Thyroid gland (tissue), 4 donors: ENCODE data around the gene TXNDC2.

Experiments used
- POLR2A ChIP-seq, 2 donors: fragments of 450-650 bp; IDR thresholded peaks; one replicate each; pipeline ENCODE4 v1.6.1; 2017; ENCODE audit warnings: antibody characterized with exemption in 2 of 2, mild to moderate bottlenecking in 2 of 2, moderate library complexity in 1 of 2
- TF ChIP-seq, protein P1 (sequence below), 6 experiments: fragments of 200-600 bp in 3 of 6; fragments of 450-650 bp in 3 of 6; sonication (generic) in 3 of 6; IDR thresholded peaks; one replicate each; pipeline ENCODE4 v1.5.1; 2016 to 2019; ENCODE audit warnings: antibody characterized with exemption in 6 of 6, mild to moderate bottlenecking in 2 of 6, inconsistent platforms in 1 of 6, moderate library complexity in 1 of 6

DNA sequence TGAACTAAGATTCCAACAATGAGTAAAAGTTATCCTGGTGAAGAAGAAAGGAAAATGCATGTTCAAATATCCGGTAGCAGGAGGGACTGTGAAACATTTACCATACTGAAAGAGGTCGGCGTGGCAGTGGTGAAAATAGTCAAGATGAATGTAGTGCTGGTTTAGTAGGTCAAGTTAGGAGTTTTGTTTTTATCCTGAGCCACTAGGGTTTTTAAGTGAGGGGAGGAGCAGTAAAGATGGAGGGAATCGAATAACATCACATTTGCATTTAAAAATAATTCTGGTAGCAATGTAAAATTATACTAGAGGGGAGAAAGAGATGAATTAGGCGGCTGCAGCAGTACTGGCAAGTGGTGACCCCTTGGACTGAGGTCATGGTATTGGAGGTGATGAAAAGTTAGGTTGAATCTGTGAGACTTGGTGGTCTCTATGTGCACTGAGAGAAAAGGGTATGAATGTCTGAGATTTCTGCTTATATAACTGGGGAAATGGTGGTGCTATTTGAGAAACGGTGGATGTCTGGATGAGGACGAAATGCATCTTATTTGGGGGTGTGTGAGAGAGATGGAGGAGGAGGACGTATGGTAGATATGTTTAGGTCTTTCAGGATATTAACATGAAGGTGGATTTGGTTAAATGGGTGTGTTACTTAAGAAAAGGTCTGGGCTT is 33.9 kb downstream of the TXNDC2 start:
- TF ChIP-seq, protein P1, sequence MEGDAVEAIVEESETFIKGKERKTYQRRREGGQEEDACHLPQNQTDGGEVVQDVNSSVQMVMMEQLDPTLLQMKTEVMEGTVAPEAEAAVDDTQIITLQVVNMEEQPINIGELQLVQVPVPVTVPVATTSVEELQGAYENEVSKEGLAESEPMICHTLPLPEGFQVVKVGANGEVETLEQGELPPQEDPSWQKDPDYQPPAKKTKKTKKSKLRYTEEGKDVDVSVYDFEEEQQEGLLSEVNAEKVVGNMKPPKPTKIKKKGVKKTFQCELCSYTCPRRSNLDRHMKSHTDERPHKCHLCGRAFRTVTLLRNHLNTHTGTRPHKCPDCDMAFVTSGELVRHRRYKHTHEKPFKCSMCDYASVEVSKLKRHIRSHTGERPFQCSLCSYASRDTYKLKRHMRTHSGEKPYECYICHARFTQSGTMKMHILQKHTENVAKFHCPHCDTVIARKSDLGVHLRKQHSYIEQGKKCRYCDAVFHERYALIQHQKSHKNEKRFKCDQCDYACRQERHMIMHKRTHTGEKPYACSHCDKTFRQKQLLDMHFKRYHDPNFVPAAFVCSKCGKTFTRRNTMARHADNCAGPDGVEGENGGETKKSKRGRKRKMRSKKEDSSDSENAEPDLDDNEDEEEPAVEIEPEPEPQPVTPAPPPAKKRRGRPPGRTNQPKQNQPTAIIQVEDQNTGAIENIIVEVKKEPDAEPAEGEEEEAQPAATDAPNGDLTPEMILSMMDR (IDR thresholded peaks at IDR 0.05), result no peak
- TF ChIP-seq POLR2A (IDR thresholded peaks at IDR 0.05), result no peak
